Smooth muscle cell (in vitro differentiated cells): ENCODE results near the gene ETS2. TPM values are rescaled to one million over a fixed set of nuclear protein-coding genes. Genes with fewer than 3 reads are reported as not detected.

Source experiments
- DNase-seq: peaks from one replicate; lab custom pipeline; 2025; ENCODE audit not compliant: unreplicated experiment; lab: John Stamatoyannopoulos, UW
- H2AFZ ChIP-seq: fragments of 200-600 bp; sonication (generic); 2 replicates; pipeline ENCODE4 v1.6.0; 2016; ENCODE audit warnings: antibody characterized with exemption, low read depth, mild to moderate bottlenecking
- H3F3A ChIP-seq: fragments of 200-600 bp; sonication (generic); 2 replicates; pipeline ENCODE4 v1.6.0; 2017; ENCODE audit warnings: antibody characterized with exemption, low read depth
- H3K27ac ChIP-seq: fragments of 200-600 bp; sonication (generic); 2 replicates; pipeline ENCODE4 v1.5.1; 2016; ENCODE audit warnings: low read depth, mild to moderate bottlenecking
- H3K27me3 ChIP-seq: fragments of 200-600 bp; sonication (generic); 2 replicates; pipeline ENCODE4 v1.6.1; 2016; ENCODE audit warnings: low read depth, mild to moderate bottlenecking
- H3K36me3 ChIP-seq: fragments of 200-600 bp; sonication (generic); 2 replicates; pipeline ENCODE4 v1.5.1; 2016; ENCODE audit warnings: low read depth
- H3K4me1 ChIP-seq: fragments of 200-600 bp; sonication (generic); 2 replicates; pipeline ENCODE4 v1.5.1; 2016; ENCODE audit warnings: low read depth
- H3K4me2 ChIP-seq: fragments of 200-600 bp; sonication (generic); 2 replicates; pipeline ENCODE4 v1.6.0; 2016; ENCODE audit warnings: mild to moderate bottlenecking
- H3K4me3 ChIP-seq: fragments of 200-600 bp; sonication (generic); 2 replicates; pipeline ENCODE4 v1.5.1; 2016; ENCODE audit warnings: mild to moderate bottlenecking
- H3K79me2 ChIP-seq: fragments of 200-600 bp; sonication (generic); 2 replicates; pipeline ENCODE4 v1.6.0; 2016; ENCODE audit warnings: low read depth, mild to moderate bottlenecking
- H3K9ac ChIP-seq: fragments of 200-600 bp; sonication (generic); 2 replicates; pipeline ENCODE4 v1.6.0; 2016; ENCODE audit warnings: low read depth
- H3K9me3 ChIP-seq: fragments of 200-600 bp; sonication (generic); replicated peaks from 2 replicates; pipeline ENCODE4 v1.5.1; 2016; ENCODE audit warnings: low read depth
- H4K20me1 ChIP-seq: fragments of 200-600 bp; sonication (generic); 2 replicates; pipeline ENCODE4 v1.6.0; 2016; ENCODE audit warnings: low read depth
- WGBS: methylation state at CpG from one replicate; pipeline ENCODE4 v1.1.7; 2016; ENCODE audit warnings: low lambda C conversion rate; 5-methylcytosine and 5-hydroxymethylcytosine counted together
- polyA plus RNA-seq: library from polyadenylated mRNA; unstranded; fragments of >200 nt; fragmentation: Nextera tagmentation; extraction: Ambion mirVana; gene quantifications from 2 replicates; pipeline ENCODE4 v1.2.1, GENCODE V29; 2016
- total RNA-seq: library from RNA; depleted of rRNA; stranded (reverse); fragments of >200 nt; gene quantifications from 2 replicates; pipeline ENCODE4 v1.2.3, GENCODE V29; 2014
- TF ChIP-seq, protein P1 (sequence below): fragments of 200-600 bp; sonication (generic); IDR thresholded peaks from 2 replicates; pipeline ENCODE4 v1.5.1; 2017; ENCODE audit warnings: borderline replicate concordance, mild to moderate bottlenecking, antibody characterized with exemption; ENCODE audit not compliant: insufficient read depth, poor library complexity, severe bottlenecking

Gene ETS2
- total and polyA plus RNA-seq, 2 experiments from 2014 or later, result 65.9 to 77.7 TPM

DNA sequence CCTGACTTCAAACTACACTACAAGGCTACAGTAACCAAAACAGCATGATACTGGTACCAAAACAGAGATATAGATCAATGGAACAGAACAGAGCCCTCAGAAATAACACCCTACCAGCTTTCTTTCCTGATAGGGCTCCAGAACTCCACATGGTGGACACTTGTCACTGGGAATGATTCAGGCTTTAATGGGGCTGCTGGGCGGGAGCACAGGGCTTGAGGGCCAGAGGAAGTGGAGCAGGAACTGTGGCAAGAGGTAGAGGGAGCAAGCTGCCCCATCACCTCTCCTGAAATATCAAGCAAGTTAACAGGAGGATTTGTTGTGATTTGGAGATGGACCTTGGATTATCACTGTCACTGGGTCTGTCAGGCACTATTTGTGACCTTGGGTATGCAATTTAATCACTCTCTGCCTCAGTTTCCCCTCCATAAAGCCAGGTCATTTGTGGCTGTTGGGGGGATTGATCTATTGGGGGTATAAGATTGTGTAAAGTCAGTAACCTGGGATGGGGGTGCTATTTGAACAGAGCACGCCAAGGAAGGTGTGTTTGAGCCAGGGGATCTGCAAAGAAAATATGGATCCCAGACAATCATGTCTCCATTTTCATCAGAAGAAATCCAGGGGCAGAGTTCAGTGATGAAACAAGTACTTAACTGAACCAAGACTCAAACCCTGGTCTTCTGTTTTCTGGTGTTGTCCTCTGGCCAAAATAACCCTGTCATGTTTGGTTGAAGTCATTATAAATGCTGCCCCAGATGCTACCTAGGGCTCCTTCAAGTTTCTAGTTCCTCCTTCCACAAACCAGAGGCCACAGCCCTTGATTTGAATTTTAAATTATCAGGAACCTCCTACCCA is 25.2 kb downstream of the ETS2 start:
- Histone ChIP-seq H2AFZ (no peak overlapping the region), H3K4me1 (no peaks in the 10 kb centered on the region), H3K4me3 (no peak overlapping the region), H3K4me2 (no peak overlapping the region), H3F3A (peaks cover 4% of the 10 kb centered on the region), H3K27me3 (no peaks in the 10 kb centered on the region), H3K9me3 (no peaks in the 10 kb centered on the region), H3K79me2 (no peaks in the 10 kb centered on the region), H4K20me1 (no peaks in the 10 kb centered on the region), H3K9ac (no peak overlapping the region), H3K27ac (peak overlapping the region; percentile 69), H3K36me3 (no peaks in the 10 kb centered on the region)
- TF ChIP-seq, protein P1, sequence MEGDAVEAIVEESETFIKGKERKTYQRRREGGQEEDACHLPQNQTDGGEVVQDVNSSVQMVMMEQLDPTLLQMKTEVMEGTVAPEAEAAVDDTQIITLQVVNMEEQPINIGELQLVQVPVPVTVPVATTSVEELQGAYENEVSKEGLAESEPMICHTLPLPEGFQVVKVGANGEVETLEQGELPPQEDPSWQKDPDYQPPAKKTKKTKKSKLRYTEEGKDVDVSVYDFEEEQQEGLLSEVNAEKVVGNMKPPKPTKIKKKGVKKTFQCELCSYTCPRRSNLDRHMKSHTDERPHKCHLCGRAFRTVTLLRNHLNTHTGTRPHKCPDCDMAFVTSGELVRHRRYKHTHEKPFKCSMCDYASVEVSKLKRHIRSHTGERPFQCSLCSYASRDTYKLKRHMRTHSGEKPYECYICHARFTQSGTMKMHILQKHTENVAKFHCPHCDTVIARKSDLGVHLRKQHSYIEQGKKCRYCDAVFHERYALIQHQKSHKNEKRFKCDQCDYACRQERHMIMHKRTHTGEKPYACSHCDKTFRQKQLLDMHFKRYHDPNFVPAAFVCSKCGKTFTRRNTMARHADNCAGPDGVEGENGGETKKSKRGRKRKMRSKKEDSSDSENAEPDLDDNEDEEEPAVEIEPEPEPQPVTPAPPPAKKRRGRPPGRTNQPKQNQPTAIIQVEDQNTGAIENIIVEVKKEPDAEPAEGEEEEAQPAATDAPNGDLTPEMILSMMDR, result no peak
- DNase-seq, result no peak
- WGBS, result 100% methylated on average over 2 of the region's 2 CpGs

DNA sequence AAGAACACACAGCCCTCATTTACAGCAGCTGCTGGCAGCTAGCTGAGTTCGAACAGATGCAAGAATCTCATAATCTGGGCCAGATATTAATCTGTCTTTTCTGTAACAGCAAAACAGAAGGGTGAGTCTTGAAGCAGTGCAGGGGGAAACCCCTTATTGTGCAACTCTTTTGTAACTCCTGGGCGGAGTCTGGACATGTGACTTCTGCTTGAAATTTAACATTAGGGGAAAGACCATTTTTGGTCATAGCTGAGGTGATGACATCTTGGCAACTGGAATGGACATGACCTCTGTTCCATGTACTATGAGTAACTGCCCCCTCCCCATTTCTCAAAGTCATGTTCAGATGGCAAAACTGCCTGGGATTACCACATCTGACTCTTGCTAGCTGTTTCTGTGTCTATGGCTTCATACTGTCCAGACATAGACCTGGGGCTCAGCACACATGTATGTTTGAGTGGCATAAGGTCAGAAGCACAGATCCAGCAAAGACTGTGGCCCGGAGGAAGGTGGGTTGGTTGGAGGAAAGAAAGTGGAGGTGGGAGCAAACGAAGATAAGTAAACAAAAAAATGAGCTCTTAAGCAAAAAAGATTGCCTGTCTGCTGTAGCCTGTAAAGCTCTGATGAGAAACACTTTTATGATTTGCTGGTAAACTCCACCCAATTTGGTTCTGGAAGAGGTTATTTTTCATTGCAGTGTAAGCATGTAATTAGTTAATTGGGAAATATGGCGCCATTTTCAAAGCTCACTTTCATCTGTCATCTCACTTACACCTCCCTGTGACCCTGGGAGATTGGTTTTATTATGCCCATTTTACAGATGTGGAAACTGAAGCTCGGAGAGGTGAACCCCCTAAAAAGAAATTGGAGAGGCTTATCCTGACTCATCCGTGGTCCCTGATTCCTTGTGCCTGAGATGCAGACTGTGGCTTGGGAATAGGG is 26.1 kb downstream of the ETS2 start:
- Histone ChIP-seq H3K27me3 (no peaks in the 10 kb centered on the region), H3K36me3 (no peaks in the 10 kb centered on the region), H3K4me2 (no peak overlapping the region), H3K9me3 (no peaks in the 10 kb centered on the region), H4K20me1 (no peaks in the 10 kb centered on the region), H3F3A (peaks cover 4% of the 10 kb centered on the region), H3K79me2 (no peaks in the 10 kb centered on the region), H3K4me3 (no peak overlapping the region), H2AFZ (no peak overlapping the region), H3K9ac (no peak overlapping the region), H3K27ac (peak overlapping the region; percentile 77), H3K4me1 (no peaks in the 10 kb centered on the region)
- 75% methylated on average over 7 of the region's 7 CpGs for WGBS
- no peak for DNase-seq
- TF ChIP-seq, protein P1, result no peak

GRCh38 chr21:38832664-38833063 is 26.9 kb downstream of the ETS2 start:
- H3K79me2 ChIP-seq, result no peaks in the 10 kb centered on the region
- no peaks in the 10 kb centered on the region for H3K36me3 ChIP-seq
- no peak overlapping the region for H3K9ac ChIP-seq
- no peaks in the 10 kb centered on the region for H4K20me1 ChIP-seq
- TF ChIP-seq, protein P1, result no peak
- H3K4me2 ChIP-seq, result no peak overlapping the region
- no peak overlapping the region for H3K27ac ChIP-seq
- 89% methylated on average over 3 of the region's 3 CpGs for WGBS
- no peaks in the 10 kb centered on the region for H3K4me1 ChIP-seq
- H3K27me3 ChIP-seq, result no peaks in the 10 kb centered on the region
- H2AFZ ChIP-seq, result no peak overlapping the region
- no peak for DNase-seq
- H3K4me3 ChIP-seq, result no peak overlapping the region
- H3F3A ChIP-seq, result peaks cover 4% of the 10 kb centered on the region
- H3K9me3 ChIP-seq, result no peaks in the 10 kb centered on the region
